Measurements from ENCODE around the gene HSPA1L. TPM values are rescaled to one million over a fixed set of nuclear protein-coding genes. Genes with fewer than 3 reads are reported as not detected.
"Not testable (repeated sequence)": the region's sequence is repeated elsewhere in the genome, so short reads cannot be mapped to it uniquely, and the experiment has no call there.

HSPA1L gene
- total RNA-seq, 1 donor from 2014 or later, result 2.0 TPM

DNA sequence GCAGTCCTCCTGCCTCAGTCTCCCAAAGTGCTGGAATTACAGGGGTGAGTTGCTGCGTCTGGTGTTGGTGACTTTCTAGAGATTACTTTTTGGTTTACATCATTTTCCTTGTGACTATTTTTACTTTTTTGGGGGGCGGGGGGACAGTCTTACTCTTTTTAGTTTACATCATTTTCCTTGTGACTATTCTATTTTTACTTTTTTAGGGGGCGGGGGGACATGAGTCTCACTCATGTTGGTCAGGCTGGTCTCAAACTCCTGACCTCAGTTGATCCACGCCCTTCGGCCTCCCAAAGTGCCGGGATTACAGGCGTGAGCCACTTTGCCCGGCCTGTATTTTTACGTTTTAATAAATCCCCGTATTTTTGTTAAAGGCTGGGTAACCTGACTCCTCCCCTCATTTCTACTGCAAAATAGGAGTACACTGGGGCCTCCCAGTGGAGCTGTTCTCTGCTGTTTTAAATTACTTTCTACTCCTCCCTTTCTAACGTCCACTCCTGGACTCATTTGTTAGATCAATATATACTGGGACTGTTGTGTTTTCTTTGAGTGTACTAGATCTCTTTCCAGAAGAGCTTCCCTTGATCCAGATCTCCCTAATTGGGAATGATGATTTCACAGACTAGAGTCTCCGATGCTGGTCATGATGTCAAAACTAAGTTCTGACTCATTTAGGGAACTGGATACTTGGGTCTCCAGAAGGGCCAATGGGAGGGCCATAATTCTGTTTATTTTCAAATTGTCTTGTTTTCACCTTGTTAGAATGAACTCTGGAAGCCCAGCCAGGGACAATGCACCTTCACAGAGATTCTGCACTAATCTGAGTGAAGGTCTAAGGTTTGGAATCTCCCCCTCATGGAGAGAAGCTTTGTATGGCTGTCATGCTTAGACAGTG, 21.6 kb upstream of the HSPA1L start:
- DNase-seq (ENCODE audit: low read depth), result peak; percentile 26

DNA sequence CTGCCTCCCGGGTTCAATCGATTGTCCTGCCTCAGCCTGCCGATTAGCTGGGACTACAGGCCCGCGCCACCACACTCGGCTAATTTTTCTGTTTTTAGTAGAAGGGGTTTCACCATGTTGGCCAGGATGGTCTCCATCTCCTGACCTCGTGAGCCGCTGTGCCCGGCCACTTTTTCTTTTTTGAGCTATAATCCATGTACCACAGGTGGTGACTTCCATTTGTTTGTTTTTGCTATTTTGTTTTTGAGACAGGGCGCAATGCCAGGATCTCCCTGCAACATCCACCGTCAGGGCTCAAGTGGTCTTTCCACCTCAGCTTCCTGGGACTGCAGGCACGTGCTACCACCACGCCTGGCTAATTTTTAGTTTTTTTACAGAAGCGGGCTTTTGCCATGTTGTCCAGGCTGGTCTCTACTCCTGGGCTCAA, 21.0 kb upstream of the HSPA1L start:
- no peak for DNase-seq (ENCODE audit: low read depth)

DNA sequence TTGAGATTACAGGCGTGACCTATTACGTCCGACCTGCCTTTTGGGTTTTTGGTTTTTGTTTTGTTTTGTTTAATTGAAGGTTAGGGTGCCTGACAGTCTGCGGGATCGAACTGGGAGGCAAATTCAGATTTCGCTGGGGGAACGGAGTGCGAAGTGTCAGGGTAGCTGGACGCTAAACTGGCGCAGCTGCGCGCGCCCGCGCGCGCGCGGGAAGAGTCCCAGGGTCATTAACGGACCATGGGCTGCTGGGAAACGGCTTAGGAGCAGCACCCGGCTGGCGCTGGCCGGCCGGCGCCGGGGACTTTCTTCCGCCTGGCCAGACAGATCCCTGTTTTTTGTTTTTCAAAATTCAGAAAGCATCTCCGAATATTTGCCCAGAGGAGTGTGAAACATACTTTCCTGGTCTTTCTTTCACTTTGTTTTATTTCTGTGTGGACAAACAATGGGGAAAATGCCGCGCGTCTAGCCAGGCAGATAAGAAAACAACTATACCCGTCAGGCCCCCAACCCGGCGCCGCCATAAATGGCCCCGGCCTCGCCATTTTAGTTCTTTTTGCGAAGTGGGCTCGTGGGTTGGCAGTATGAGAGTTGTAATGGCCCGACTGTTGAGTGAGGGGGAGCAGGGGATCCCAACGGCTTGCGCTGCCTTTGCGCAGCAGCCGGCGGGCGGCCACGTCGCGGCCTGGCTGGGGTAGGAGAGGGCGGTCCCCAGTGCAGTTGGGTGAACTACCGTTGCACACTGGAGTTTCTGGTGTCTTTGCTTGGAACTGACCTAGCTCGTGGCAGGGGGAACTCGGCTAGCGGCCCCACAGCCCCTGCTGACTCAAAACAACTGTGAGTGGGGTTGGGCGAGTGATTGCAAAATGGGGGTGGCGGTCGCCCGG, 19.5 kb upstream of the HSPA1L start:
- peak; percentile 72 for DNase-seq (ENCODE audit: low read depth)

DNA sequence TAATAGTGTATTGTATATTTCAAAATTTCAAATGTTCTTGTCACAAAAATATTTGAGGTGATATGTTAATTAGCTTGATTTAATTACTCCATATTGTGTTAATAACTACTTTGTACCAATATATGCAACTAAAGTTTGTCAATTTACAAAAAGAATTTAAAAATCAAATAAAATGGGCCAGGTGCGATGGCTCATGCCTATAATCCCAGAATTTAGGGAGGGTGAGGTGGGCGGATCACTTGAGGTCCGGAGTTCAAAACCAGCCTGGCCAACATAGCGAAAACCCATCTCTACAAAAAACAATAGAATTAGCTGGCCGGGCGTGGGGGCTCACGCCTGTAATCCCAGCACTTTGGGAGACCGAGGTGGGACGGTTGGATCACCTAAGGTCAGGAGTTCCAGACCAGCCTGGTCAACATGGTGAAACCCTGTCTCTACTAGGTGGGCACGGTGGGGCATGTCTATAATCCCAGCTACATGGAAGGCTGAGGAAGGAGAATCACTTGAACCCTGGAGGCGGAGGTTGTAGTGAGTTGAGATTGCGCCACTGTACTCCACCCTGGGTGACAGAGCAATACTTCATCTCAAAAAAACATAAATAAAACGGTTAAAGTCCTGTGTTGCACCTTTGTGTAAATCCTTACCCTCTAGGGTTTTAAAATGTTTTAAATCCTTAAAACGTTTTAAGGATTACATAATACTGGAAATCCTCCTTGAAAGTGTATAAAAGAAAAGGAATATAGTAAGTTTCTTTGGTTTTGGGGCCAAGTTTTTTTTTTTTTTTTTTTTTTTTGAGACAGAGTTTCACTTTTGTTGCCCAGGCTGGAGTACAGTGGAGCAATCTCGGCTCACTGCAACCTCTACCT, 16.5 kb upstream of the HSPA1L start:
- no peak for DNase-seq (ENCODE audit: low read depth)

DNA sequence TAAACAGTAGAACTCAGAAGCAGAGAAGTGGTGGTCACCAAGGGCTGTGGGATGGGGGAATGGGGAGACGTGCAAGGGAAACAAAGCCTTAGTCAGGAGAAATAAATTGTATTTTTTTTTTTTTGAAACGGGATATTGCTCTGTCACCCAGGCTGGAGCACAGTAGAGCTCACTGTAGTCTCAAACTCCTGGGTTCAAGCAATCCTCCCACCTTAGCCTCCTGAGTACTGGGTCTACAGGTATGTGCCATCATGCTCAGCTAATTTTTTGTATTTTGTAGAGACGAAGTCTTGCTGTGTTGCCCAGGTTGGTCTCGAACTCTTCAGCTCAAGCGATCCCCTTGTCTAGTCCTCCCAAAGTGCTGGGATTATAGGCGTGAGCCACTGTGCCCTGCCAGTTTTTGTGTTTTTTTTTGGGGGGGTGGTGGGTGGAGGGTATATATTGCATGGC, 15.8 kb upstream of the HSPA1L start:
- no peak for DNase-seq (ENCODE audit: low read depth)

DNA sequence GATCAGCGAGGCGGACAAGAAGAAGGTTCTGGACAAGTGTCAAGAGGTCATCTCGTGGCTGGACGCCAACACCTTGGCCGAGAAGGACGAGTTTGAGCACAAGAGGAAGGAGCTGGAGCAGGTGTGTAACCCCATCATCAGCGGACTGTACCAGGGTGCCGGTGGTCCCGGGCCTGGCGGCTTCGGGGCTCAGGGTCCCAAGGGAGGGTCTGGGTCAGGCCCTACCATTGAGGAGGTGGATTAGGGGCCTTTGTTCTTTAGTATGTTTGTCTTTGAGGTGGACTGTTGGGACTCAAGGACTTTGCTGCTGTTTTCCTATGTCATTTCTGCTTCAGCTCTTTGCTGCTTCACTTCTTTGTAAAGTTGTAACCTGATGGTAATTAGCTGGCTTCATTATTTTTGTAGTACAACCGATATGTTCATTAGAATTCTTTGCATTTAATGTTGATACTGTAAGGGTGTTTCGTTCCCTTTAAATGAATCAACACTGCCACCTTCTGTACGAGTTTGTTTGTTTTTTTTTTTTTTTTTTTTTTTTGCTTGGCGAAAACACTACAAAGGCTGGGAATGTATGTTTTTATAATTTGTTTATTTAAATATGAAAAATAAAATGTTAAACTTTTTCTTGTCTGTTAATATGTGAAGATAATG, 14.7 kb upstream of the HSPA1L start:
- DNase-seq (ENCODE audit: low read depth), result peak; percentile 57

DNA sequence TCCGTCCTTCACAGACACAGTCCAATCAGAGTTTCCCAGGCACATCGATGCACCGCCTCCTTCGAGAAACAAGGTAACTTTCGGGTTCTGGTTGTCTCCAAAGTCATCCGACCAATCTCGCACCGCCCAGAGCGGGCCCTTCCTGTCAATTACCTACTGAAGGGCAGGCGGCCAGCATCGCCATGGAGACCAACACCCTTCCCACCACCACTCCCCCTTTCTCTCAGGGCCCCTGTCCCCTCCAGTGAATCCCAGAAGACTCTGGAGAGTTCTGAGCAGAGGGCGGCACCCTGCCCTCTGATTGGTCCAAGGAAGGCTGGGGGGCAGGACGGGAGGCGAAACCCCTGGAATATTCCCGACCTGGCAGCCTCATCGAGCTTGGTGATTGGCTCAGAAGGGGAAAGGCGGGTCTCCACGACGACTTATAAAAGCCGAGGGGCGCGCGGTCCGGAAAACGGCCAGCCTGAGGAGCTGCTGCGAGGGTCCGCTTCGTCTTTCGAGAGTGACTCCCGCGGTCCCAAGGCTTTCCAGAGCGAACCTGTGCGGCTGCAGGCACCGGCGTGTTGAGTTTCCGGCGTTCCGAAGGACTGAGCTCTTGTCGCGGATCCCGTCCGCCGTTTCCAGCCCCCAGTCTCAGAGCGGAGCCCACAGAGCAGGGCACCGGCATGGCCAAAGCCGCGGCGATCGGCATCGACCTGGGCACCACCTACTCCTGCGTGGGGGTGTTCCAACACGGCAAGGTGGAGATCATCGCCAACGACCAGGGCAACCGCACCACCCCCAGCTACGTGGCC, 12.4 kb upstream of the HSPA1L start, which contains the start of gene HSPA1B:
Gene HSPA1B, plus strand, starts transcription at position 453 of the 794 bp plus-strand sequence. Its CDS starts 213 bp downstream, at position 666.
- DNase-seq (ENCODE audit: low read depth), result peak; percentile 99

DNA sequence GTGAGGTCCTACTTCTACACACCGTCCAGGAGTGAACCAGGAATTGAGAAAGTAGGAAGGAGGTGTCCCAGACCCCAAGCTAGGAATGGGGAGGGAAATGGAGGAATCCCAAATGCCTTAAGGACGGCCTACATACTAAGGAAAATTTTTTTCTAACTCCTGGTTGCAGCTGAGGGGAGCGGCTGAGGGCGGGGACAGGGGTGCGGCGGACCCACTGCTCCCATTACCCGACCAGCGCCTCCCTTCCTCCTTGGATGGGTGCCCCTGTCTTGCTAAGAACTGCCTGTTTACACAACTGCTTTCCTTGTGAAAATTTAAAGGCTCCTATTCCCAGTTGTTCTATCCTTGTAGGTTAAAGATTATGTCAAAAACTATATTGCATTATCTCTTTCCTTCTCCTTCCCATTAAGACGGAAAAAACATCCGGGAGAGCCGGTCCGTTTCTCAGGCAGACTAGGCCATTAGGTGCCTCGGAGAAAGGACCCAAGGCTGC, 11.8 kb upstream of the HSPA1L start:
- no peak for DNase-seq (ENCODE audit: low read depth)

DNA sequence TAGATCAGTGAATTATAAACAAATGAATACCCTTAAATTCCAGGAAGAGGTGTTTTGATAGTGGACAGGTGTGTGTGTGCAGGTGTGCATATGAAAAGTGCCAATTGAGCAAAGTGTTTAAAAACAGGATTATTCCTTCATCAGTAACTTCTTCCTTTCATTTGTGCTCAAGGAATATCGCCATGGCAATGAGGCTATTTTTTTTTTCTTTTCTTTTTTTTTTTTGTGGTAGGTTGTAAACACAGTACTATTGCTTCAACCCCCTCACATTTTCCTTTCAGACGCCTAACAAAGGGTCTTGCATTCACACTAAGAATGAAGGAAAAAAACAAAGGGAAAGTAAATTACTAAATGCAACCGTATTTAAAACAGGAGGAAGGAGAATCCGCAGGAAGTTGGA, 10.5 kb upstream of the HSPA1L start:
- no peak for DNase-seq (ENCODE audit: low read depth)

DNA sequence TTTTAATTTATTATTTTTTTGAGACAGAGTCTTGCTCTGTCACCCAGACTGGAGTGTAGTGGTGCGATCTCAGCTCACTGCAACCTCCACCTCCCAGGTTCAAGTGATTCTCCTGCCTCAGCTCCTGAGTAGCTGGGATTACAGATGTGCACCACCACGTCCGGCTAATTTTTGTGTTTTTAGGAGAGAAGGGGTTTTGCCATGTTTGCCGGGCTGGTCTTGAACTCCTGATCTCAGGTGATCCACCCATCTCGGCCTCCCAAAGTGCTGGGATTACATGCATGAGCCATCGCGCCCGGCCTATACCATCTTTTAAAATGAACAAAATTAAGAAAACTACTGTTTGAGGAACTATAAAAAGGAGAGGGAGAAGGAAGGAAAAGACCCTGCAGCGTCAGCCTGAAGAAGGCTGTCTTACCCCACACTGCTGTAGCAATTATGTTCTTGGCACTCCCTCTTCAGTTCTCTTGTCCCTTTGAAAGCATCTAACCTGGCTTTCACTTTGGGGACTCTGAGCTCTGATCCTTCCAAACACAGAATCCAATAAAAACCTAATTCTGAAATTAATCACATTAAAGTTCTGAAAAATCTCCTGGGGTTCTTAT, 8.6 kb upstream of the HSPA1L start:
- not testable (repeated sequence) for DNase-seq (ENCODE audit: low read depth)

DNA sequence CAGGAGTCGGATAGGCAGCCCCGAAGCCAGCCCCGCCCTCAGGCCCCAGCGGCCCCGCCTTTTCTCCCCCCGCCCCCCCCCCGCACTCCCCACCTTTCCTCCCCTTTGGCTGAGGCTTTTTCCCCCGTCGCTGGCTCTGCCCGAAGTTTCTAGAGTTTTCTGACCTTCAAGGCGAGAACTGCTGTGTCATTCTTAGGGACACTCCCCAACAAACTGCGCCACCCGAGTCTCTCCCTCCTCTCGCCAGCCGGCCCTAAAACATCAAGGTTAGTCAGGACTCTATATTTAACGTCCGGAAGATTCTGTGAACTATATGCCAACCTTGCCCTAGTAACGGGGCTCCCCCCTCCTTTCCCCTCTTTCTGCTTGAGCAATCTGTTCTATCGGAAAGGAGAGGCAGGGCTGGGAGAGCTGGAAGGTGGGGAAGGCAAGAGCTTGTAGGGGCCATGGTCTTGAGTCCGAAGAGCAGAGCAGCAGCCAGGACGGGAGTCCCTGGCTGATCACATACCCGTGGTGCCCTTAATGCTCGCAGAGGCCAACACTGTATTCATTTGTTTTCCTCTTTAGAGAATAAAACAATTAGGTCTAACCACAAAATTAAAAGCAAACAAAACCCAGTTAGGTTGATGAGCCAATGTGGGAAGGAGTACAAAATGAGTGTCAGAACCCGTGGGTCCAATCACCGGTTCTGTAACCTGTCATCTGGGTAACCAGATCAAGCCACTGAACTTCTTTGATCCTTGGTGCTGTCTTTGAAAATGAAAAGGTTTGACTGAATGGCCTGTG, 7.1 kb upstream of the HSPA1L start:
- peak; percentile 73 for DNase-seq (ENCODE audit: low read depth)

DNA sequence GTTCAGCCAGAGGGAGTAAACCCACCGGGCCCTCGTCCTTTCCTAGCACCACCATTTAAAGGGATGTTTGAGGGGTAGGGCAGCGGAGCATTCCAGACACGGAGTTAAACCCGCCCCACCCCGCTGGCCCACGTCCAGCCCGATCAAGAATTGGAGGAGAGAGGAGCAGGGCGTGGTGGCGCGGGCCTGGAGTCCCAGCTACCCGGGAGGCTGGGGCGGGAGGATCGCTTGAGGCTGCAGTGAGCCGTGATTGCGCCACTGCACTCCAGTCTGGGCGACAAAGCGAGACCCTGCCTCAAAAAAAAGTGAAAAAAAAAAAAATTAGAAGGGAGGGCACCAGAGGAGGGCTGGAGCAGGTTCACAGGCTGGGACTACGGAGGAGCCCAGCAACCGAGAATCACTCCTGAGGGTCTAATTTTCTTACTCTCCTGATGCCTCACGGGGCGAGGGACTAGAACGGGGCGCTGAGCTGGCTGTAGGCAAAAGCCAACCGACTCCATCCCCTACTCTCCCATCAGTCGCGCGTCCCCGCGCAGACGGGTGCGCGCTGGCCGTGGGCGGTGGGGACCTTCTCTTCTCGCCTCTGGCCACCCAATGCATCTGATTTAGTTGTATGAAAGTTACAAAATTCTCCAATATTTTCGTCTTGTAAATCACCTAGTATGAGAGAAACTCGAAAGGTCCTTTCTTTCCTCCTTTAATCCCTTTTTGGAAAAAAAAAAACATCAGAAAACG, 6.4 kb upstream of the HSPA1L start:
- DNase-seq (ENCODE audit: low read depth), result no peak

DNA sequence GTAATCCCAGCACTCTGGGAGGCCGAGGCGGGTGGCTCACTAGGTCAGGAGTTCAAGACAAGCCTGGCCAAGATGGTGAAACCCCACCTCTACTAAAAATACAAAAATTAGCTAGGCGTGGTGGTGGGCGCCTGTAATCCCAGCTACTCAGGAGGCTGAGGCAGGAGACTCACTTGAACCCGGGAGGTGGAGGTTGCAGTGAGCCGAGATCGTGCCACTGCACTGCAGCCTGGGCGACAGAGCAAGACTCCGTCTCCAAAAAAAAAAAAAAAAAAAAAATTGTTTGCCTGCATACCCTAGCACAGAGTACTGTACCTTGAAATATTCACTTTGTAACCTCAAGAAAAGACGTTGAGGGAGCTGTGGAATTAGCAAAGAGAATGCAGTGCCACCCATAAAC, 5.3 kb upstream of the HSPA1L start:
- DNase-seq (ENCODE audit: low read depth), result not testable (repeated sequence)

DNA sequence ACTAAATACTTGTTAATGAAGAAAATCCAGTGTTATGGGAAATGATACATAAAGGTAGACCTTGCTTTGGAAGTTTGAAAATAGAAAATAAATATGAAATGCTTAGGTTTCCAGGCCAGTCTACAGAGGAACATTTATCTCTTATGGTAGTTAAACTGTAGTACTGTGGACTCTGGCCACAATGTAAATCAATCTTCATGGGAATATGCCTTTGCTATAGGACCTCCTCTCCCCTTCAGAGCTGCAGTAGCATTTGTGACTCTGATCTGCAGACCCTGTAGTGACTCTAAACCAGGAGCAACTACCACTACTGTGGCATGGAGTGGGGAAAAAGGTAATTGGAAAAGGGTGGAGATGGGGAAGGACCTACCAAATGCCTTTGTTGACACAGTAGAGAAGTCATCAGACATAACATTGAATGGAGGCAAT, 4.8 kb upstream of the HSPA1L start:
- DNase-seq (ENCODE audit: low read depth), result no peak

DNA sequence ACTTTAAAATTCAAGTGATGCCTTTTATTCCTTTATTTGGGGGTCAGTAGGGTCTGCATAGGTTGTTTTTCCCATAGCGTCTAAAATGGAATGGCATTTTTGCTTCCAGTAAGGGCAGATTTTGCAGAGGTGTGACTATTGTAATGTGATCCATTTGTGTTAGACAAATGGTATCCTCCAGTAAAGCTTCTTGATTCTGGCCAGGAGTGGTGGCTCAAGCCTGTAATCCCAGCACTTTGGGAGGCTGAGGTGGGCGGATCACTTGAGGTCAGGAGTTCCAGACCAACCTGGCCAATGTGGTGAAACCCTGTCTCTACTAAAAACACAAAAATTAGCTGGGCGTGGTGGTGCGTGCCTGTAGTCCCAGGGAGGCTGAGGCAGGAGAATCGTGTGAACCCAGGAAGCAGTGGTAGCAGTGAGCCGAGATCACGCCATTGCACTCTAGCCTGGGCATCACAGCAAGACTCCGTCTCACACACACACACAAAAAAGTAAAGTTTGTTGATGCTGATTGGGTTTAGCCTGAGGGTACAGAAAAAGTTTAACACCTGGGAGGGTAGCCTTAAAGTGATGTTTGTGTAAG, 2.9 kb upstream of the HSPA1L start:
- DNase-seq (ENCODE audit: low read depth), result not testable (repeated sequence)

DNA sequence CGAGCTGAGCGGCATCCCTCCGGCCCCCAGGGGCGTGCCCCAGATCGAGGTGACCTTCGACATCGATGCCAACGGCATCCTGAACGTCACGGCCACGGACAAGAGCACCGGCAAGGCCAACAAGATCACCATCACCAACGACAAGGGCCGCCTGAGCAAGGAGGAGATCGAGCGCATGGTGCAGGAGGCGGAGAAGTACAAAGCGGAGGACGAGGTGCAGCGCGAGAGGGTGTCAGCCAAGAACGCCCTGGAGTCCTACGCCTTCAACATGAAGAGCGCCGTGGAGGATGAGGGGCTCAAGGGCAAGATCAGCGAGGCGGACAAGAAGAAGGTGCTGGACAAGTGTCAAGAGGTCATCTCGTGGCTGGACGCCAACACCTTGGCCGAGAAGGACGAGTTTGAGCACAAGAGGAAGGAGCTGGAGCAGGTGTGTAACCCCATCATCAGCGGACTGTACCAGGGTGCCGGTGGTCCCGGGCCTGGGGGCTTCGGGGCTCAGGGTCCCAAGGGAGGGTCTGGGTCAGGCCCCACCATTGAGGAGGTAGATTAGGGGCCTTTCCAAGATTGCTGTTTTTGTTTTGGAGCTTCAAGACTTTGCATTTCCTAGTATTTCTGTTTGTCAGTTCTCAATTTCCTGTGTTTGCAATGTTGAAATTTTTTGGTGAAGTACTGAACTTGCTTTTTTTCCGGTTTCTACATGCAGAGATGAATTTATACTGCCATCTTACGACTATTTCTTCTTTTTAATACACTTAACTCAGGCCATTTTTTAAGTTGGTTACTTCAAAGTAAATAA, 2.2 kb upstream of the HSPA1L start:
- peak; percentile 43 for DNase-seq (ENCODE audit: low read depth)

DNA sequence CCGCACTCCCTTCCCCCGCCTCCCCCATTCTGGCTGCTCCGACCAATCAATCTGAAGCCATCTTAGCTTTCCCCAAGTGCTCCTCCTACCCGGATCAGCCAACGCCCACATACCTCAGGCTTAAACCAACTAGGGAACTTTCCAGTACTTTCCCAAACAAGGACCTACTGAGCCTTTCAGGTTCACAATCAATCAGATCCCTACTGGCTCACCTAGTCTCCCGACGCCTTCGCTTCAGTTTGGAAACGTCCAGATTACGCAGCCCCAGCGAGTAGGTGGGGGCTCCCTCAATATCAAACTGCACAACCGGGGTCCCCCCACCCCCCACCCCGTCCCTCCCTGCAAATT, 432 bp downstream of the HSPA1L start:
- peak; percentile 99 for DNase-seq (ENCODE audit: low read depth)
